ENCODE data around the gene KIFC3.
"Not testable (repeated sequence)": the region's sequence is repeated elsewhere in the genome, so short reads cannot be mapped to it uniquely, and the experiment has no call there.

The KIFC3 gene

GRCh38 chr16:57751539-57752202 lies 50.6 kb downstream of the KIFC3 start:
- DNase-seq: no peak

GRCh38 chr16:57750796-57751538 lies 51.3 kb downstream of the KIFC3 start:
- no peak for DNase-seq

- no peak for DNase-seq
Measured at GRCh38 chr16:57749856-57750452, 52.3 kb downstream of the KIFC3 start.

- no peak for DNase-seq
Measured at GRCh38 chr16:57749101-57749692, 53.1 kb downstream of the KIFC3 start.

- DNase-seq: no peak
Measured at GRCh38 chr16:57748596-57748995, 53.7 kb downstream of the KIFC3 start.

GRCh38 chr16:57747996-57748395 lies 54.3 kb downstream of the KIFC3 start:
- no peak for DNase-seq

GRCh38 chr16:57747496-57747895 lies 54.8 kb downstream of the KIFC3 start:
- DNase-seq: no peak

- DNase-seq: no peak
Measured at GRCh38 chr16:57747091-57747490, 55.2 kb downstream of the KIFC3 start.

- not testable (repeated sequence) for DNase-seq
Measured at GRCh38 chr16:57746316-57746715, 56.0 kb downstream of the KIFC3 start.

- DNase-seq: no peak
Measured at GRCh38 chr16:57745768-57746167, 56.5 kb downstream of the KIFC3 start.

- DNase-seq: no peak
Measured at GRCh38 chr16:57744642-57744903, 57.7 kb downstream of the KIFC3 start.

- DNase-seq: no peak
Measured at GRCh38 chr16:57743886-57744641, 58.2 kb downstream of the KIFC3 start.

- no peak for DNase-seq
Measured at GRCh38 chr16:57743458-57743857, 58.8 kb downstream of the KIFC3 start.

GRCh38 chr16:57742543-57742942 lies 59.7 kb downstream of the KIFC3 start:
- no peak for DNase-seq

- DNase-seq: no peak
Measured at GRCh38 chr16:57741660-57742191, 60.6 kb downstream of the KIFC3 start.

GRCh38 chr16:57740423-57741071 lies 61.7 kb downstream of the KIFC3 start:
- no peak for DNase-seq

GRCh38 chr16:57739756-57740422 lies 62.4 kb downstream of the KIFC3 start:
- DNase-seq: no peak

GRCh38 chr16:57738844-57739243 lies 63.4 kb downstream of the KIFC3 start:
- no peak for DNase-seq

- no peak for DNase-seq
Measured at GRCh38 chr16:57736419-57737351, 65.6 kb downstream of the KIFC3 start.

GRCh38 chr16:57735755-57736418 lies 66.4 kb downstream of the KIFC3 start, which contains the start of gene KATNB1:
Gene KATNB1, plus strand, starts transcription at chr16:57735770. Its CDS starts 1,474 bp downstream, at chr16:57737244.
- DNase-seq: no peak

Data from NCI-H2081 treated with DMSO at 0.1 percent for 48 hours (cell line).